Urinary bladder (tissue), 4 donors: ENCODE measurements around the gene INPPL1. TPM values are rescaled to one million over a fixed set of nuclear protein-coding genes. Genes with fewer than 3 reads are reported as not detected.
"Not testable (repeated sequence)": the region's sequence is repeated elsewhere in the genome, so short reads cannot be mapped to it uniquely, and the experiment has no call there.

Experiments used
- DNase-seq: peaks from one replicate; pipeline ENCODE4 v3.0.0-alpha.2; 2015; ENCODE audit errors: extremely low spot score
- H3K27ac ChIP-seq: one replicate; pipeline ENCODE4 v1.5.1; 2013; ENCODE audit warnings: low read depth, mild to moderate bottlenecking, moderate library complexity
- H3K36me3 ChIP-seq: one replicate; pipeline ENCODE4 v1.6.1; 2013; ENCODE audit warnings: mild to moderate bottlenecking, moderate library complexity; ENCODE audit not compliant: insufficient read depth
- H3K4me1 ChIP-seq: one replicate; pipeline ENCODE4 v1.6.1; 2013; ENCODE audit warnings: mild to moderate bottlenecking, moderate library complexity; ENCODE audit not compliant: insufficient read depth
- H3K4me3 ChIP-seq: one replicate; pipeline ENCODE4 v1.5.1; 2013; ENCODE audit warnings: low read depth, low read length
- WGBS: extraction: QIAGEN DNeasy Blood & Tissue Kit; methylation state at CpG from one replicate; pipeline ENCODE4 v1.1.7; 2013; 5-methylcytosine and 5-hydroxymethylcytosine counted together
- polyA plus RNA-seq: library from polyadenylated mRNA; stranded (reverse); fragments of 200-250 nt; gene quantifications from one replicate; pipeline ENCODE4 v1.2.3, GENCODE V29; 2013
- total RNA-seq: library from RNA; depleted of rRNA; stranded (reverse); fragments of >200 nt; gene quantifications from one replicate; pipeline ENCODE4 v1.2.3, GENCODE V29; 2014
- donor health status: healthy with polysubstance abuse.
- donor health status: healthy.

The INPPL1 gene
- total RNA-seq = 40.2 TPM
- polyA plus RNA-seq = 86.0 TPM

- H3K4me3 ChIP-seq = peak within 1 kb of the TSS; percentile 90
- no peaks in the 10 kb centered on the region for H3K36me3 ChIP-seq
- under 1% methylated on average over 80 of the region's 81 CpGs for WGBS
- peak within 1 kb of the TSS; percentile 95 for H3K27ac ChIP-seq
- no peak for DNase-seq
- no peaks in the 10 kb centered on the region for H3K4me1 ChIP-seq
Measured at GRCh38 chr11:72224564-72225410, at the start of gene INPPL1. Gene INPPL1, plus strand, starts transcription at chr11:72224767. Its CDS starts 218 bp downstream, at chr11:72224985.

GRCh38 chr11:72177656-72178055, 46.9 kb upstream of the INPPL1 start:
- WGBS = 85% methylated on average over 6 of the region's 6 CpGs

GRCh38 chr11:72179049-72179803, 45.3 kb upstream of the INPPL1 start:
- WGBS = 70% methylated on average over 7 of the region's 7 CpGs
- no peak for DNase-seq
- Histone ChIP-seq H3K27ac (no peak overlapping the region), H3K4me3 (no peak overlapping the region), H3K36me3 (no peaks in the 10 kb centered on the region), H3K4me1 (no peaks in the 10 kb centered on the region)

More at GRCh38 chr11:72177656-72178055, 46.9 kb upstream of the INPPL1 start:
- no peaks in the 10 kb centered on the region for H3K36me3 ChIP-seq
- no peak overlapping the region for H3K4me3 ChIP-seq
- no peaks in the 10 kb centered on the region for H3K4me1 ChIP-seq
- no peak overlapping the region for H3K27ac ChIP-seq
- no peak for DNase-seq

- no peak overlapping the region for H3K4me3 ChIP-seq
Measured at GRCh38 chr11:72179804-72180396, 44.7 kb upstream of the INPPL1 start.

GRCh38 chr11:72180892-72181552, 43.5 kb upstream of the INPPL1 start:
- not testable (repeated sequence) for H3K4me3 ChIP-seq, DNase-seq, H3K36me3 ChIP-seq, H3K27ac ChIP-seq, H3K4me1 ChIP-seq
- WGBS = 51% methylated on average over 7 of the region's 7 CpGs

More at GRCh38 chr11:72179804-72180396, 44.7 kb upstream of the INPPL1 start:
- H3K4me1 ChIP-seq = no peaks in the 10 kb centered on the region
- H3K27ac ChIP-seq = no peak overlapping the region
- H3K36me3 ChIP-seq = no peaks in the 10 kb centered on the region
- no peak for DNase-seq
- 80% methylated on average over 4 of the region's 4 CpGs for WGBS

- H3K4me3 ChIP-seq, H3K27ac ChIP-seq, H3K4me1 ChIP-seq, H3K36me3 ChIP-seq, DNase-seq: not testable (repeated sequence)
- WGBS = 70% methylated on average over 3 of the region's 3 CpGs
Measured at GRCh38 chr11:72181553-72181958, 43.0 kb upstream of the INPPL1 start.

- no peak overlapping the region for H3K27ac ChIP-seq
- no peaks in the 10 kb centered on the region for H3K36me3 ChIP-seq
- no peak overlapping the region for H3K4me3 ChIP-seq
- no peaks in the 10 kb centered on the region for H3K4me1 ChIP-seq
- no peak for DNase-seq
- 83% methylated on average over 1 of the region's 1 CpG for WGBS
Measured at GRCh38 chr11:72188267-72188666, 36.3 kb upstream of the INPPL1 start.

- no peak for DNase-seq
- Histone ChIP-seq H3K4me3 (no peak overlapping the region), H3K27ac (no peak overlapping the region), H3K36me3 (no peaks in the 10 kb centered on the region), H3K4me1 (no peaks in the 10 kb centered on the region)
- 46% methylated on average over 3 of the region's 3 CpGs for WGBS
Measured at GRCh38 chr11:72189455-72190250, 34.9 kb upstream of the INPPL1 start.

GRCh38 chr11:72190631-72191071, 33.9 kb upstream of the INPPL1 start:
- Histone ChIP-seq H3K27ac (no peak overlapping the region), H3K36me3 (no peaks in the 10 kb centered on the region), H3K4me1 (no peaks in the 10 kb centered on the region), H3K4me3 (no peak overlapping the region)
- DNase-seq = no peak
- 74% methylated on average over 5 of the region's 5 CpGs for WGBS

- H3K4me3 ChIP-seq = no peak within 1 kb of the TSS
- no peaks in the 10 kb centered on the region for H3K36me3 ChIP-seq
- no peak within 1 kb of the TSS for H3K27ac ChIP-seq
- H3K4me1 ChIP-seq = no peaks in the 10 kb centered on the region
- WGBS = 87% methylated on average over 5 of the region's 5 CpGs
- DNase-seq = no peak
Measured at GRCh38 chr11:72191961-72192381, 32.6 kb upstream of the INPPL1 start, which contains the start of gene FOLR1. Gene FOLR1, plus strand, starts transcription at chr11:72192140. Its CDS starts 34 bp downstream, at chr11:72192174.

- no peak for DNase-seq
- Histone ChIP-seq H3K27ac (no peak overlapping the region), H3K4me3 (no peak overlapping the region), H3K36me3 (no peaks in the 10 kb centered on the region), H3K4me1 (no peaks in the 10 kb centered on the region)
- 86% methylated on average over 12 of the region's 12 CpGs for WGBS
Measured at GRCh38 chr11:72195518-72196270, 28.9 kb upstream of the INPPL1 start.

- not testable (repeated sequence) for H3K36me3 ChIP-seq, H3K4me3 ChIP-seq, H3K4me1 ChIP-seq, H3K27ac ChIP-seq, DNase-seq
- 95% methylated on average over 42 of the region's 43 CpGs for WGBS
Measured at GRCh38 chr11:72201445-72201844, 23.1 kb upstream of the INPPL1 start.
